Measurements from ENCODE around the gene LIN37.

DNA sequence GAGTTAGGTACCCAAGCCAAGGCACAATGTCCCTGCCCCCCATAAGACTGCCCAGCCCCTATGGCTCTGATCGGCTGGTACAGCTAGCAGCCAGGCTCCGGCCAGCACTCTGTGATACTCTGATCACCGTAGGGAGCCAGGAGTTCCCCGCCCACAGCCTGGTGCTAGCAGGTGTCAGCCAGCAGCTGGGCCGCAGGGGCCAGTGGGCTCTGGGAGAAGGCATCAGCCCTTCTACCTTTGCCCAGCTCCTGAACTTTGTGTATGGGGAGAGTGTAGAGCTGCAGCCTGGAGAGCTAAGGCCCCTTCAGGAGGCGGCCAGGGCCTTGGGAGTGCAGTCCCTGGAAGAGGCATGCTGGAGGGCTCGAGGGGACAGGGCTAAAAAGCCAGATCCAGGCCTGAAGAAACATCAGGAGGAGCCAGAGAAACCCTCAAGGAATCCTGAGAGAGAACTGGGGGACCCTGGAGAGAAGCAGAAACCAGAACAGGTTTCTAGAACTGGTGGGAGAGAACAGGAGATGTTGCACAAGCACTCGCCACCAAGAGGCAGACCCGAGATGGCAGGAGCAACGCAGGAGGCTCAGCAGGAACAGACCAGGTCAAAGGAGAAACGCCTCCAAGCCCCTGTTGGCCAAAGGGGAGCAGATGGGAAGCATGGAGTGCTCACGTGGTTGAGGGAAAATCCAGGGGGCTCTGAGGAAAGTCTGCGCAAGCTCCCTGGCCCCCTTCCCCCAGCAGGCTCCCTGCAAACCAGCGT, 33.6 kb upstream of the LIN37 start:
- TF ChIP-seq, protein P1, sequence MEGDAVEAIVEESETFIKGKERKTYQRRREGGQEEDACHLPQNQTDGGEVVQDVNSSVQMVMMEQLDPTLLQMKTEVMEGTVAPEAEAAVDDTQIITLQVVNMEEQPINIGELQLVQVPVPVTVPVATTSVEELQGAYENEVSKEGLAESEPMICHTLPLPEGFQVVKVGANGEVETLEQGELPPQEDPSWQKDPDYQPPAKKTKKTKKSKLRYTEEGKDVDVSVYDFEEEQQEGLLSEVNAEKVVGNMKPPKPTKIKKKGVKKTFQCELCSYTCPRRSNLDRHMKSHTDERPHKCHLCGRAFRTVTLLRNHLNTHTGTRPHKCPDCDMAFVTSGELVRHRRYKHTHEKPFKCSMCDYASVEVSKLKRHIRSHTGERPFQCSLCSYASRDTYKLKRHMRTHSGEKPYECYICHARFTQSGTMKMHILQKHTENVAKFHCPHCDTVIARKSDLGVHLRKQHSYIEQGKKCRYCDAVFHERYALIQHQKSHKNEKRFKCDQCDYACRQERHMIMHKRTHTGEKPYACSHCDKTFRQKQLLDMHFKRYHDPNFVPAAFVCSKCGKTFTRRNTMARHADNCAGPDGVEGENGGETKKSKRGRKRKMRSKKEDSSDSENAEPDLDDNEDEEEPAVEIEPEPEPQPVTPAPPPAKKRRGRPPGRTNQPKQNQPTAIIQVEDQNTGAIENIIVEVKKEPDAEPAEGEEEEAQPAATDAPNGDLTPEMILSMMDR (IDR thresholded peaks at IDR 0.05; ENCODE audit: low read depth, low read length) = peak; percentile 40
- no peak for TF ChIP-seq EZH2phosphoT487 (IDR thresholded peaks at IDR 0.05; ENCODE audit: low read depth)
